ENCODE measurements around the gene DIS3L2.

The DIS3L2 gene

DNA sequence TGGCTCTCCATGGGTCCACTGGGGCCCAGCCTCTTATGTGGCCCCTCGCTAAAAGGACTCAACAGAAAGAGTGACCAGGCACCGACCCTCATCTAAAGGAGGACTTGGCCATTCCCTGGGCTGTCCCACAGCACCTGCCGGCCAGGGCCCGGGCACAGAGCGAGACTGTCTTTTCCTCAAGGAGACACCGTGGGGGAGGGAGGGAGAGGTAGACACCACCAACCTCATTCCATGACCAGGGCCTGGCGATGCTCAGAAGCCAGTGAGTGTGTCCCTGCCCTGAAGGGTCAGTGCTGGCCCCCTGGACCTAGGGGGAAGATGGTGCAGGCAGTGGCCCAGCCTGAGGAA lies 377.2 kb downstream of the DIS3L2 start:
- no peak for TF ChIP-seq ZFX (IDR thresholded peaks at IDR 0.05; ENCODE audit: borderline replicate concordance)
- TF ChIP-seq, protein P1, sequence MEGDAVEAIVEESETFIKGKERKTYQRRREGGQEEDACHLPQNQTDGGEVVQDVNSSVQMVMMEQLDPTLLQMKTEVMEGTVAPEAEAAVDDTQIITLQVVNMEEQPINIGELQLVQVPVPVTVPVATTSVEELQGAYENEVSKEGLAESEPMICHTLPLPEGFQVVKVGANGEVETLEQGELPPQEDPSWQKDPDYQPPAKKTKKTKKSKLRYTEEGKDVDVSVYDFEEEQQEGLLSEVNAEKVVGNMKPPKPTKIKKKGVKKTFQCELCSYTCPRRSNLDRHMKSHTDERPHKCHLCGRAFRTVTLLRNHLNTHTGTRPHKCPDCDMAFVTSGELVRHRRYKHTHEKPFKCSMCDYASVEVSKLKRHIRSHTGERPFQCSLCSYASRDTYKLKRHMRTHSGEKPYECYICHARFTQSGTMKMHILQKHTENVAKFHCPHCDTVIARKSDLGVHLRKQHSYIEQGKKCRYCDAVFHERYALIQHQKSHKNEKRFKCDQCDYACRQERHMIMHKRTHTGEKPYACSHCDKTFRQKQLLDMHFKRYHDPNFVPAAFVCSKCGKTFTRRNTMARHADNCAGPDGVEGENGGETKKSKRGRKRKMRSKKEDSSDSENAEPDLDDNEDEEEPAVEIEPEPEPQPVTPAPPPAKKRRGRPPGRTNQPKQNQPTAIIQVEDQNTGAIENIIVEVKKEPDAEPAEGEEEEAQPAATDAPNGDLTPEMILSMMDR (IDR thresholded peaks at IDR 0.05), result no peak
- H3K27ac ChIP-seq, result no peak overlapping the region

DNA sequence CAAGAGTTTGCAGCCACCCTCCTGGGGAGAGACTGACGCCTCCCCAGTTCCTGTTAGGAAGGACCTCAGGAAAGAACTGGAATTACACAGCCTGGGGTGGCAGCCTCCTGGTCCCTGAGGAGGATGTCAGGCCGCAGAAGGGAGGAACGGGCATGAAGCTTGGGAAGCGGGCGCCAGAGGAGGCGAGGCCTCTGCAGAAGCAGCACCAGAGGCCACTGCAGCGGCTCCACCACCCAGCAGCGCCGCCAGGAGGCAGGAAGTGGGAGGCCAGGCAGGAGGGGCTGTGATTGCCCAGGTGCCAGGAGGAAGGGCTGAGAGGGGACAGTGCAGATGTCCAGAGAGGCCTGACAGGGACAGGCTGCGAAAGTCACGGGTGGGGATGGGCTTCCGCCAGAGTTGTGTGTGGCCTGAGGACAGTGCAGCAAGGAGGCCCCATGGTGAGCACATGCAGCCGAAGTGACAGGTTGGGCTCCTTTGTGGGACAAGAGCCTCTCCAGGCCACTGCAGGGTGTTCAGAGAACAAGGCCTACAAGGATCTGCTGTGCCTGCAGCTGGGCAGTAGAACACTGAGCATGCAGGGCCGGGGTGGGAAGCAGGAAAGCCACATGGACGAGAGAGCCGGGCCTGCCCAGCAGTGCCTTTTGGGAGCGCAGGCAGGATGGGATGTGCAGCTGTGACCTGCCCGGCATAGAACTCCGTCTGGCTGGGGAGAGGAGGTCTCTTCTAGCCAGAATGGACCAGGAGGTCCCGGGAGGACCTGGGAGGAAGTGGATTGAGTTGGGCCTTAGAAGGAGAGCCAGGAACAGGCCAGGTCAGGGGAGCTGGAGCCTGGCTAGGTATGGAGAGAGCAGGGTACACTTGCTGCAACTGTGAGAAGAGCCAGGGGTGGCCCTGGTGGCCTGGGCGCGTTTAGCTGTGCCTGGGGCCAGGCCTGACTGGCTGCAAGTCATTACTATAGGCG lies 377.9 kb downstream of the DIS3L2 start:
- TF ChIP-seq, protein P1 (IDR thresholded peaks at IDR 0.05), result peak; percentile 39
- TF ChIP-seq ZFX (IDR thresholded peaks at IDR 0.05; ENCODE audit: borderline replicate concordance), result no peak
- H3K27ac ChIP-seq, result no peak overlapping the region

DNA sequence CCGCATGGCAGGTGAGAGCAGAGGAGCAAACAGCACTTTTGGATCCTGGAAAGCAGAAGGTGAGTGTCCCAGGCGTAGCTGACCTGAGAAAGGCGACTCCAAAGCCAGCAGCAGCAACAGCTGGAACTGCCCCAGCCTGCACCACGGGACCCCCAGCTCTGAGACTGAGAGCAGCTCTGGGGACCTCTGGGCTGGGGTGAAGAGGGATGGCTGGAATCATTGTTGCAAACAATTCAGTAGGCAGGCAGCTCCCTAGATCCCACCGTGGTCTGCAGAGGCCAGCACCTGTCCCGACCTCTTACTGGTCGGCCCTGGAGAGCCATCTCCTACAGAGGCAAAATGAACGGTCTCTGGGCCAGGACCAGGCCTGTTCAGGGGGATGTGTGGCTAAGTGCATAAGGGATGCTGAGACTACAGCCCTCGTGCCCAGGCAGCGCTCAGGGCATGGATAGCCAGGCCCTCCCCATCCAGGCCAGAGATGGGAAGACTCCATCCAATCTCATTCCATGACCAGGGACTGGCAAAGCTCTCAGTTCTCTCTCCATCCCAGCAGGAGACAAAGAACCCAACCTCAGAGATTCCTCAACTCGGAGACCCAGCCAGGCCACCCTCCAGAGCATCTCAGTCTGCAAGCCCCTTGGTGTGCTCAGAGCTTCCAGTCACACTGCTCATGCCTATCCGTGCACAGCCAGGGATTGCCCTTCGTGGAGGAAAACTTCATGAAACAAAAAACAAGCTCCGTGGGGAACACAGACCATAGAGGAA lies 378.8 kb downstream of the DIS3L2 start:
- no peak for TF ChIP-seq ZFX (IDR thresholded peaks at IDR 0.05; ENCODE audit: borderline replicate concordance)
- TF ChIP-seq, protein P1 (IDR thresholded peaks at IDR 0.05), result no peak

DNA sequence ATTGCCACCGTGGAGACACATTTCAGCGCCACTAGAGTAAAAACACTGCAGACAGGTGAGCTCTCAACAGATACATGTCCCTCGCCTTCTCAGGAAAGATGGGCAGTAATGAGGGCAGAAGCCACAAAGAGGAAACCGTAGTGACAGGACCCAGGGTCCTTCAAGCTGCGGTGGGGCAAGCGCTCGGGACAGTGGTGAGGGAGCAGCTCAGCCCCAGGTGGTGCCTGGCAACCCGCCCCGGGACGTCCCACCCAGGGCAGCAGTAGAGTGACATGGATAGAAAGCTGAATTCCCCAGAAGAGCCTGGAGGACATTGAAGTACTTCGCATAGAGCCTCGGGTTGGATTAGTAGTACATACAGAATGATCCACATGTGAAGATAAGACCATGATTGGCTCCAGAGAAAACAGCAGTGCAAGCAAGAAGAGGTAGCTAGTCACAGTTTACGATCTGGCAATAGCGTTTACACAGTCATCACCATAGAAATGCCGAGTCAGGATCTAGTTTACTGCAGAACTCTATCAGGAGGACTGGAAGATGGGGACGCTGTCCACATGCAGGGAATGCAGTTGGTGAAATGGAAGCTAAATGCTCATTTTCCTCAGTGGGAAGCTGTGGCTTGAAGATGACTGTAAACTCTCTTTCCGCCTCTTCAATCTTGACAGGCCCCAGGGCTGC lies 379.7 kb downstream of the DIS3L2 start:
- TF ChIP-seq, protein P1 (IDR thresholded peaks at IDR 0.05), result no peak
- no peak for TF ChIP-seq ZFX (IDR thresholded peaks at IDR 0.05; ENCODE audit: borderline replicate concordance)
- peak overlapping the region; percentile 17; the same call in 1 of the 2 replicates for H3K27ac ChIP-seq

More for the DNA sequence above, 378.8 kb downstream of the DIS3L2 start:
- no peak overlapping the region for H3K27ac ChIP-seq

DNA sequence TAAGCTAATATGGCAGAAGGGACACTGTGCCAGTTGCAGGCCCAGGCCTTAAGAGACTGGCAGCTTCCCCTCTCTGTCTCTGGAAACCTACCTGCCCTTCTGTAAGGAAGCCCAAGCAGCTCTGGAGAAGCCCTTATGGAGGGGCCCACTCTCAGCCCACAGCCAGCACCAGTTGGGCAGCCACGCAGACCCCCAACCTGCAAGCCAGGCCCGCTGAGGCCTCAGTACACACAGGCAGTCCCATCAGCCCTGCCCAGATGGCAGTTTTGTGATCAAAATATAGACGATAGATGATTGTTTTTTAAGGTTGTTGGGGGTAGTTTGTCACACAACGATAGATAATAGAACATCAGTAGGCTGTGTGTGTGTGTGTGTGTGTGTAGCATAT lies 380.2 kb downstream of the DIS3L2 start:
- TF ChIP-seq ZFX (IDR thresholded peaks at IDR 0.05; ENCODE audit: borderline replicate concordance), result no peak
- H3K27ac ChIP-seq, result peak overlapping the region; percentile 17; the same call in 1 of the 2 replicates

DNA sequence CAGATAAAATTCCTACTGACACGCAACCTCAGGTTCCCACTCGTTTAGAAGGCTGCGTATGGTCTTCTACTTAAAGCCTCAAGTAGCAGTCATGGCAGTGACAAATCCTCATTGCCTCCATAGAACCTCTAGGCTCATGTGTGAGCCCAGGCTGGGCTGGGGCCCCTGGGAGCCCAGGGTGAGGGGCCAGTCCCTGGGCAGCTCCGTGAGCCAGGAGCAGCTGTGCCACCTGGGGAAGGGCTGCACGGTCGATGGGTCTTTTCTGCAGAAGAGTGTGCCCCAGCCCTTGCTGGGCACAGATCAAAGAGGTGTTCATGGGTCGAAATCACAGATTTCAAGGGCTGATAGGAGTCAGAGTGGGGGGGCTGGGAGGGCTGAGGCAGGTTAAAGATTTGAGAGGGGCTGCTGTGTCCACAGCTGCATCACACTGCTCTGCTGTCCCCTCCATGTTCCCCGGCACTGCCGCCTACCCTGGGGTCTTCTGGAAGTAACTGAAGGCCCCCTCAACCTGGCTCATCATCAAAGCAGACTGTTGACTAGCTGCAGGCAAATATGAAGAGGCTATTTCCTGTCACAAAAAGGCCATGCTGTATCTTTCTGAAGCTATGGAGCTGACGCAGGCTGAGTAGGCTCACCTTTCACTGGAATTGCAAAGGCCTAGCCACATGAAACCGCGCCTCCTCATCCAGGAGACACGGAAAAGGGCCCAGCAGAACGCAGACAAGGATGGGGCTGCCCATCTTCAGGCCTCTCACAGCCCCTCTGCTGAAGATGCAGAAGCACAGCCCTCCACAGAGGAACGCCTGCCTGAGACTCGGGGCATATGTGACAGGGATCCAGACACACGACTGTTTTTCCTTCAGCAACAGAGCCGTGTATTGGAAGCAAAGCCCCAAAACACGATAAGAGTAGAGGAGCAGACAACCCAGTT lies 381.4 kb downstream of the DIS3L2 start:
- no peak overlapping the region for H3K27ac ChIP-seq
- TF ChIP-seq, protein P1 (IDR thresholded peaks at IDR 0.05), result no peak
- no peak for TF ChIP-seq ZFX (IDR thresholded peaks at IDR 0.05; ENCODE audit: borderline replicate concordance)
